HG03196 (cell line): Measurements from ENCODE around the gene RPS16.

Source experiments
- ATAC-seq: cut with Tn5 transposase; IDR thresholded peaks from one replicate; pipeline ENCODE4 v1.9.1; 2021; ENCODE audit not compliant: unreplicated experiment

The RPS16 gene

DNA sequence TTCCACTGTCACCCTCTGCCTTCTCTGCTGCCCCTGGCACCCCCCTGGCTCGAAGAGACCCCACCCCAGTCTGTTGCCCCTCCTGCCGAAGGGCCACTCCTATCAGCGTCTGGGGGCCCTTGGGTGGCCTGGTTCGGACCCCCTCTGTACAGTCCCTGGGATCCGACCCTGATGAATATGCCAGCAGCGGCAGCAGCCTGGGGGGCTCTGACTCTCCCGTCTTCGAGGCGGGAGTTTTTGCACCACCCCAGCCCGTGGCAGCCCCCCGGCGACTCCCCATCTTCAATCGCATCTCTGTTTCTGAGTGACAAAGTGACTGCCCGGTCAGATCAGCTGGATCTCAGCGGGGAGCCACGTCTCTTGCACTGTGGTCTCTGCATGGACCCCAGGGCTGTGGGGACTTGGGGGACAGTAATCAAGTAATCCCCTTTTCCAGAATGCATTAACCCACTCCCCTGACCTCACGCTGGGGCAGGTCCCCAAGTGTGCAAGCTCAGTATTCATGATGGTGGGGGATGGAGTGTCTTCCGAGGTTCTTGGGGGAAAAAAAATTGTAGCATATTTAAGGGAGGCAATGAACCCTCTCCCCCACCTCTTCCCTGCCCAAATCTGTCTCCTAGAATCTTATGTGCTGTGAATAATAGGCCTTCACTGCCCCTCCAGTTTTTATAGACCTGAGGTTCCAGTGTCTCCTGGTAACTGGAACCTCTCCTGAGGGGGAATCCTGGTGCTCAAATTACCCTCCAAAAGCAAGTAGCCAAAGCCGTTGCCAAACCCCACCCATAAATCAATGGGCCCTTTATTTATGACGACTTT lies 27.1 kb downstream of the RPS16 start:
- no peak for ATAC-seq

DNA sequence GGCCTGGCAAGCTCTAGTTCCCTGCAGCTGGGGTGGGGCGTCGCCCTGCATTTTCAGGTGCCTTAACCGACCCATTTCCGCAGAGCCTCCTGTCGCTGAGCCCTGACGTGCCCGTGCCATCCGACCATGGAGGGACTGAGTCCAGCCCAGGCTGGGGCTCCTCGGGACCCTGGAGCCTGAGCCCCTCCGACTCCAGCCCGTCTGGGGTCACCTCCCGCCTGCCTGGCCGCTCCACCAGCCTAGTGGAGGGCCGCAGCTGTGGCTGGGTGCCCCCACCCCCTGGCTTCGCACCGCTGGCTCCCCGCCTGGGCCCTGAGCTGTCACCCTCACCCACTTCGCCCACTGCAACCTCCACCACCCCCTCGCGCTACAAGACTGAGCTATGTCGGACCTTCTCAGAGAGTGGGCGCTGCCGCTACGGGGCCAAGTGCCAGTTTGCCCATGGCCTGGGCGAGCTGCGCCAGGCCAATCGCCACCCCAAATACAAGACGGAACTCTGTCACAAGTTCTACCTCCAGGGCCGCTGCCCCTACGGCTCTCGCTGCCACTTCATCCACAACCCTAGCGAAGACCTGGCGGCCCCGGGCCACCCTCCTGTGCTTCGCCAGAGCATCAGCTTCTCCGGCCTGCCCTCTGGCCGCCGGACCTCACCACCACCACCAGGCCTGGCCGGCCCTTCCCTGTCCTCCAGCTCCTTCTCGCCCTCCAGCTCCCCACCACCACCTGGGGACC lies 27.9 kb downstream of the RPS16 start:
- no peak for ATAC-seq

DNA sequence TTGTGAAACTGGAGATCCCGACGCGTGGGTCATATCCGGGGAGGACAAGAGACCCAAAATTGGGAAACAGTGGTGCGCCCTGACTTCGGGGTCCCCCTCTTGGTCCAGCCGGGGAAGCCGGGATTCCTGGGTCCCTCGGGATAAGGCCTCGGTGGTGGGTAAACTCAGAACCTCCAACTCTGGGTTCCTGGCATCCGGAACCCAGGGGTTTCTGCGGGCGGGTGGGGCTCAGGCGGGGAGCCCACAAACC lies 28.4 kb downstream of the RPS16 start:
- no peak for ATAC-seq

DNA sequence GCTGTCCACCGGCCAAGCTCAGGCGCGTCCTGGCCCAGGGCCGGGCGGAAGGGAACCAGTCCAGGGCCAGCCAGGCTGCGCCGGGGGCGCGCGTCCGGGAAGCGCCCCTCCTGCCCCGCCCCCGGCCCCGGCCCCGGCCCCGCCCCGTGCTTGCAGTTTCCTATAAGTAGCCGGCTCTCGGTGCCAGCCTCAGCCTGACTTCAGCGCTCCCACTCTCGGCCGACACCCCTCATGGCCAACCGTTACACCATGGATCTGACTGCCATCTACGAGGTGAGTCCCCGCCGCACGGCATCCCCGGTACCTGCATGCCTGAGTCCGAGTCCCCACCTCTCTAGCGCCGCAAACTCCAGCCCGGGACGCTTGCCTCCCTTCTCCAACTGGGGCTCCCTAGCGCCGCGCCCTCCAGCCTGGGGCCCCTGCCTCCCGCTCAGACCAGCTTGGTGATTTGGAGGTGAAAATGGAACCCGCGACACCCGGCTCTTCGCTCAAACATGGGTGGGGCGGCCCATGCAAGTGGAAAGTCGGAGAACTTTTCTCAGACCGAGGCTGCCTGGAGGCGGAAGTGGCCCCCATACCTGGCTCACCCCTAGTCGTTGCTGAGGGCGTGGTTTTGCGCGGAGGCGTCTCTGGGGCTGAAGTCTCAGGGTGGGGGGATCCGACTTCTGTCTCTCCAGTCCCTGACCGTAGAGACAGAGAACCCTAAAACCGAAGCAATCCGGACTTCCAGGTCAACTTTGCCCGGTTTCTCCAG lies 28.9 kb downstream of the RPS16 start, which contains the start of gene ZFP36:
Gene ZFP36, plus strand, starts transcription at position 192 of the 754 bp plus-strand sequence. Its CDS starts 58 bp downstream, at position 250.
- ATAC-seq = peak; percentile 20

DNA sequence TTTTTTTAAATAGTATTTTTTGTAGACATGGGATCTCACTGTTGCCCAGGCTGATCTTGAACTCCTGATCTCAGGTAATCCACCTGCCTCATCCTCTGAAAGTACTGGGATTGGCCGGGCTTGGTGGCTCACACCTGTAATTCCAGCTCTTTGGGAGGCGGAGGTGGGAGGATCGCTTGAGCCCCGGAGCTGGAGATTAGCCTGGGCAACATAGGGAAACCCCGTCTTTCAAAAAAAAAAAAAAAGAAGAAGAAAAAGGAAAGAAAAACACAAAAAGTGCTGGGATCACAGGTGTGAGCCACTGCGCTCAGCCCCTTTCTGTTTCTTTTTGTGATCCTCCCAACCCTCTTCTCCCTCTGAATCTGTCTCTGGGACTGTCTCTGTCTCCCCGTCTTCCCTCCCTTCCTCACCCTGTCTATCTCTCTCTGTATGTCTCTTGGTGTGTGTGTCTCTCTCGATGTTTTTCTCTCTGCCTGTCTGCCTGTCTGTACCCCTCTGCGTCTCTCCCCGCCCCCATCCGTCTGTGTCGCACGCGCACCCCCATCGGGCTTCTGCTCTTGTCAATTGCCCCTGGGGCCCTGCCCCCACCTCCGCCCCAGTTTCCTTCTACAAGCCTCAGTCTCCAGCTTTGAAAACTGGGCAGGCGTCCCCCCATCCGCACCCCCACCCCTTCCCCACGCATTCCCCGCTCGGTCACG lies 29.6 kb downstream of the RPS16 start:
- ATAC-seq = no peak

DNA sequence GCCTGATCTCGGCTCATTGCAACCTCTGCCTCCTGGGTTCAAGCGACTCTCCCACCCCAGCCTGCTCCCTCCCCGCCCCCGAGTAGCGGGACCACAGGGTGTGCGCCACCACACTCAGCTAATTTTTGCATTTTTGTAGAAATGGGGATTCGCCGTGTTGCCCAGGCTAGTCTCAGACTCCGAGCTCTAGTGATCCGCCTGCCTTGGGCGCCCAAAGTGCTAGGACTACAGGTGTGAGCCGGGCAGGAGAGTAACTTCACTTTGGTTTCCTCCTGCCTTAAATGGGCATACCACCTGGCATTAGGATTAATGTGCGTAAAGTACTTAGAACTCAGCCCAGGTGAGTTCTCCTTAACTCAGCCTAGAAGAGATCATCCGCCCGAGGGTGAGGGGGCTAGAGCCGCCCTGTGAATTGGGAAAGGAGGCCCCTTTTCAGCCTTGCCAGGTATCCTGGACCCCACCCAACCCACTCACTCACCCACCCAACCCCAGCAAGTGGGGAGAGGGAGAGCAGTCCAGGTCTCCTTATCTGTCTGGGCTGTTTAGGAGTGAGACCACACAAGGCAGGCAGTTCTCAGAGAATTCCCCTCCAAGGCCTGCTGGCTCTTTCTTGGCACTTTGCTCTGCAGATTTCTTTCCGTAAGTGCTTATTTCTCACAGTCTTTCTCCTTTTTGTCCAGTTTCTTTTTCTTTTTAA lies 30.3 kb downstream of the RPS16 start:
- ATAC-seq = no peak

DNA sequence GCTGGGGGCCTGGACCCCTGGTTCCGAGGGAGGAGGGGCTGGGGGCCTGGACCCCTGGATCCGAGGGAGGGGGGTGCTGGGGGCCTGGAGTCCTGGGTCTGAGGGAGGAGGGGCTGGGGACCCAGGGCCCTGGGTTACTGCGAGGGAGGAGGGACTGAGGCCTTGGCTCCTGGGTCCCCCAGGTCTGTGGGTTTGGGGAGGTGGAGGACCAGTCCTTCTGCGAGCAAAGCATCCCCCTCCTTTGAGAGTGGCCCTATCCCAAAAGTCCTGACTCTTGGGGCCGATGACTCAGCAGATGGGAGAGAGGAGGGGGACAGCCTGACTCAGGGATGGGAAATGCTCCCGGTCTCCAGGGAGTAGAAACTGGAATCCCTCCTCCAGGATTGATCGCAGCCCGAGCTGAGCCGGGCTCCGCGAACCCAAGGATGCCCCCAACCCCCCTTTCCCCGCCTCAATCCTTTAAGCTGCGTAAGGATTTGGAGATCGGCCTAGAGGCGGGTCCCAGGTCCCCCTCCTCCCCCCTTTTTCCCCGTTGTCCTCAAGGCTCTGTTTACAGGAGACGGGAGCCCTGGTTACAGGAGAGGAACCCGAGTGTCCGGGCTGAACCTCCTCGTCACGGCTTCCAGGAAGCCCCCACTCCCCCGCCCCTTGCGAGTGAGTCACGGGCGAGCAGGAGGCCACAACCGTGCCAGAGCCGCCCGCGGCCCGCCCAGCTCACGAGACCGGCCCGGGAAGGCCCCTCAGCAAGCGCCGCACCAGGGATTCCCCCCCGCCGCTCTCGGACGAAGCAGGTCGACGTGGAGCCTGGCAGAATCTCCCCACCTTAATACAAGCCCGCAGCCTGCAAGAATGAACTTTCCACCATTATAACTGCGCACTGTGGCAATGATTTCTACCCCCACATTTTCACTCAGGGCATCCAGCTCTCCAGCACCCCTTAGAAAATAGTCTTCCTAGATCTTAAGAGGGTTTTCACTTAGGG lies 32.1 kb downstream of the RPS16 start:
- ATAC-seq = peak; percentile 31

DNA sequence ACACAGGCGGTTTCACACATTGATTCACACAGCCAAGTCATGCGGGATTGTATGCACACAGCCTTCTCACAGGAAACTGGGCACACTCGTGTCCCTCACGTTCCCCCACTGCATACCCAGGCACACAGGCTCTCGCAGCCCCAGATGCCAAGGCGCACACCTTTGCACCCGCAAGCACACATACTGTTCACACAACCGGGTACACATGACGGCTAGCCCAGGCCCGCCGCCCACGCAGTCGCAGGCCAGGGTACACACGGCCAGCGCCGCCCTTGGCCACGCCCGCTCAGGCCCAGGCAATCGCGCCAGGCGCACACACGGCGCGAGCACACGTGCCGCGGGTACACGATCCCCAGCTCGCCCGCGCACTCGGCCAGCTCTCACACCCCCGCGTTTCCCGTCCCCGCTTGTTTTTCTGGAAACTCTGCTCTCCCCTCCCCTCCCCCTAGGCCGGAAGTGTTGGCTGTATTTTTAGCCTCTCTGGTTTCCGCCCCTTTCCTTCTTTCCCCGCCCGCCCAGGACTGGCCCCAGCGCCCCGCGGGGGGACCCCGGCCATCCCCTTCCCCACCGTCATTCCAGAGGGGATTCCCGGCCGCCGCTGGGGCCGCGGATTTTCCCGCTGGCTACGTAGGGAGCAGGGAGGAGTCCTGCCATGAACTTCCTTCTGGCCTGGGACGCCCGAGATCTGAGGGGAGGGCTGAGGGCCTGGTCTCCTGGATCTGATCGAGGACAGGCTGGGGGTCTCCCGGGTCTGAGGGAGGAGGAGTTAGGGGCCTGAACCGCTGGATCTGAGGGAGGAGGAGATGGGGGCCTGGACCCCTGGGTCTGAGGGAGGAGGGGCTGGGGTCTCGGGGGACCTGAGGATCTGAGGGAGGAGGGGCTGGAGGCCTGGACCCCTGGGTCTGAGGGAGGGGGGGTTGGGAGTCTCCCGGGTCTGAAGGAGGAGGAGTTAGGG lies 33.1 kb downstream of the RPS16 start:
- ATAC-seq = peak; percentile 21

DNA sequence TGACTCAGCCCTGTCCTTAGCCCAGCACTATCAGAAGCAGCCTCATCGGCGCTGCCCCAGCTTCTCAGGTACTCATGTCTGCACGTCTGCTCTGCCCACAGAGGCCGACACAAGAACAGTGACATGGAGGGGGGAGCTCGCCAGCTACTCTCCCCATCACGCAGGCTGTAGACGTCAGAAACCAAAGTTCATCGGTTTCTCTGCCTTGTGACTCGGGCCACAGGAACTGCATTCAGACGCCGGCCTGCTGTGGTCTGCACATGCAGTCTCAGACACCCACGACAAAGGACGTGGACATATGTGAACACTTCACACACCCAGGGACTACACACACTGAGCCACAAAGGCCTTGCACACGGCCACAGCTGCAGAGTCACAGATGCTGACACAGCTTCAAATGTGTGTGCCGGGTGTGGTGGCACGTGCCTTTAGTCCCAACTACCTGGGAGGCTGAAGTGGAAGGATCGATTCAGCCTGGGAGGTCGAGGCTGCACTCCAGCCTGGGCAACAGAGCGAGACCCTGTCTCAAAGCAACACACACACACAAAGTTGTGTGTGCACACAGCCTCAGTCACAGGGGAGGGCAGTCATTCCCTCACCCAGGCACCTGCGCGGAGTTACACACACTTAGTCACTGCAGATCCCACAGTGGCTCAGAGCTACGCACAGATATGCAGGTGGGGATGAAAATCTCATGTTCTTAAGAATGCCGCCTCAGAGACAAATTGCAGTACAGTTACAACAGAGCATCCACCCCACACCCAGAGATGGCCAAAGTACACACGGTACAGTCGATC lies 34.0 kb downstream of the RPS16 start:
- peak; percentile 23 for ATAC-seq

DNA sequence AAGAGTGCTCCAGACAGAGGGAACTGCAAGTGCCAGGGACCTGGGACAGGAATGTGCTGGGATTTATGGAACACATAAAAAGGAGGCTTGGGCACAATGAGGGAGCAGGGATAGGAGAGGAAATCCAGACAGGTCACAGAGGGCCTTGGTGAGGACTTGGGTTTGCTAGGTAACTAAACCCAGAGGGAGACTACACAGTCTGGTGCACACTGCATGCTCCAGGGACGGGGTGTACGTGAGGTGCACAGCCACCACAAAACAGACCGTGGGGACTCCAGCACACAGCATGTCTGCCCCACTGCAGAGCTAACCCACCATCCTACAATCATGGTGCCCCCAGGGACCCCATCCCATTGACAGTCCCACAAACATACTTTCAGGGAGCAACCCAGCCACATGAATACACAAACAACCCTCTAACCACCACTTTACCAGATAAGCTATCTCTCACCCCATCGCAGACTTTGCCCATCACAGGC lies 34.6 kb downstream of the RPS16 start:
- ATAC-seq = peak; percentile 6

DNA sequence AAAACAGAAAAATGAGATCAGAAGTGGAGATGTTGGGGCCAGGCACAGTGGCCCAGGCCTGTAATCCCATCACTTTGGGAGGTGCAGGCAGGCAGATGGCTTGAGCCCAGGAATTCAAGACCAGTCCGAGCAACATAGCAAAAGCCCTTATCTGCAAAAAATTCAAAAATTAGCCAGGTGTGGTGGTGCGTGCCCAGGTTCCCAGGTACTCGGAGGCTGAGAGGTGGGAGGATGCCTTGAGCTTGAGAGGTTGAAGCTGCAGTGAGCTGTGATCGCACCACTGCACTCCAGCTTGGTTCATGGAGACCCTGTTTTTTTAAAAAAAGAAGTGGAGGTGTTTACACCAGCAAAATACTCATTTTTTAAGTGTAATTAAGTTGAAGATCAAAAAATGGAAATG lies 35.7 kb downstream of the RPS16 start:
- ATAC-seq = no peak

DNA sequence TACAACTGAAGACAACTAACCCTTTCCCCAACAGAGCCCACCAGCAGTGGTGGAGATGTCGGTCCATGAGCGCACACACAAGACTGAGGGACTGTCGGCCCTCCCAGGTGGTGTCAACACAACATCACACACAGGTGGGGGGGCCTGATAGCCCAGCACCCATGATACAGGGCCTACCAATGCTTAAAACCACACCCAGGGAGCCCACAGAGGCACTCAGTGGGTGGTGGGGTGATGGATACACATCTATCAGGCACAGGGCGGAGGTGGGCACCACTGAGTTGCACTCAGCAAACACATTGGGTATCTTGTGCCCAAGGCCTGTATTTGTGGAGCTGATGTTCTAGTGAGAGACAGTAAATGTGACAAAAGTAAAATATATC lies 36.1 kb downstream of the RPS16 start:
- no peak for ATAC-seq

DNA sequence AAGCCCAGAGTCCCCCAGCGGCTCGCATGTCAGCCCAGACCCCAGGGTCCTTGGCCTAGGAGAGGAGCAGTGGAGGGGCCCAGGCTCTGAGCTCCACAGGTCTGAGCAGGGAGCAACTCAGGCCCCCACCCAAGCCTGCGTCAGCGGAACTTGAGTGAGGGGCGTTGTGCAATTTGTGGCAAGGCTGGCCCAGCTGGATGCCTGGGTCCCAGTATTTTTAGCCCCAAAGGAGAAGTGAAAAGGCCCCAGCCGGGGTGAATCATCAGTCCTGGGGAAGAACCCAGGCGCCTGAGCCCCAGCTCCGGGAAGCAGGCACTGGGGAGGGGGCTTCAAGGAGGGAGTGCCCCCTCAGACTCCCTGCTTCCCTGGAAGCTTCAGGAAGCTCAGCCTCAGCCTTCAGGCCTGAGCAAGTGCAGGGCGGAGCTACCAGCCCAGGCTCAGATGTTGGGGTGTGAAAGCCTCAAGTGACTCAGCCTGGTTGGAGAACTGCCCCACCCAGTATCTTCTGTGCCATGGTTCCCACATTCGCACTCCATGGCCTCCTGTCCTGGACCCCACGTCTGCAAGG lies 37.4 kb downstream of the RPS16 start:
- ATAC-seq = no peak

DNA sequence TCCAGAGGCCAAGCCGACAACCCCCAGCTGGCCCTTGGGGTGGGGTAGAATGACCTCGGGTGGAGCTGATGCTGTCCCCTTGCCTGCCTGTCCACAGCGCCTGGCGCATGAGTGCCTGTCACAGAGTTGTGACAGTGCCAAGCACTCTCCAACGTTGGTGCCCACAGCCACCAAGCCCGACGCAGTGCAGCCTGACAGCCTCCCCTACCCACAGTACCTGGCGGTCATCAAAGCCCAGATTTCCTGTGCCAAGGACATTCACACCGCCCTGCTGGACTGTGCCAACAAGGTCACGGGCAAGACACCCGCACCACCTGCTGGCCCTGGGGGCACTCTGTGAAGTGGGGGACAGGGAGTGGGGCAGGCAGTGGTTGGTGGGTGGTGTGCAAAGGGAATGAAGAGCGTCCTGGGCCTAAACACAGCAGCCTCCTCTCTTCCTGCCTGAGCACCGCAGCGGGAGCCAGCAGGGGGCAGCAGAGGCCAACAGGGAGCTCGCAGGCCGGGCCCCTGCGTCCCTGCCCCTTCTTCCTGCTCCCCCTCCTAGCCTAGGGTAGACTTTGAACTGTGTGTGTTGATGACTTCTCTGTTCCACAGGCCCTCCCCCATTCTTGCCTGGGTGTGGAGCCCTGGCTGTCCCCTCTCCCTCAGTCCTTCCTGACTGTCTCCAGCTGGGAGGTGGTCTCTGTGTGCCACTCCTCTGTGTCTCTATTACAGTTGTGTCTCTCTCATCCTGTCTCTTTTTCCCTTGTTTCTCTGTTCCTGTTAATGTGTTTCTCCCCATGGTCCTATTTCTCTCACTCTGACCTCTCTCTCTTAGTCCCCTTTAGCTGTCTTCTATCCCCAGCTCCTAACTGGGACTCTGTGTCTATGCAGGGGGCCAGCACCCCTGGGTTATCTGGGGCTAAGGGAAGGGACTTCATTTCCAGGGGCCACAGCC lies 38.1 kb downstream of the RPS16 start:
- ATAC-seq = peak; percentile 32

DNA sequence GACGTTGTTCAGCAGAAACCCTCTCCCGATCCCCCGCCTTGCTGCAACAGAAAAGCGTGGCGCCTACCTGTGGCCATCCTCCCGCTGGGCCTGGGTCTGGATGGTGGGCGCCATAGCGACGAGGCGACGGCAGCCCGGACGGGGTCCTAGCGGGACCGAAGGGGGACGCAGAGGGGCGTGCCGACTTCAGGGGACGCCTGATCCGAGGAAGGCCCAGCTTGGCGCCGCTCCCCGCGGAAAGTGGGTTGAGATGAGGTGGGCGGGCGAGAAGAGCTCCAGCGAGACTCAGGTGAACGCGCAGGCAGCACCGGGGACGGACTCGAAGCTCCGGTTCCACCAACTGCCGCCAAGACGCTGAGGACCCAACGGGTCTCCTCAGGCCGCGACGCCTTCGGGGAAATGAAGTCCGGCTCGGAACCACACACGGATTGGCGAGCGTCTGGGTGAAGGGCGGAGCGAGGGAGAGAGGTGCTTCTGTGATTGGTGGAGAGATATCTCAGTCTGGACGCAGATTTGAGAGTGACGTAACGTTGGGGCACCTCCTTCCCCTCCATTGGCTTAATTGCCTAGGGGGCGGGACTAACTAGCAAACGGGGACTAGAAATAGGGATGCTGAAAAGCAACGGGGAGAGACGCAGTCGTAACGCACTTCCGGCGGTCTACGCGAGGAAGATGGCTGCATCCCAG lies 44.9 kb downstream of the RPS16 start, which contains the start of the genes MED29 and PAF1:
Gene MED29, plus strand, starts transcription at position 628 of the 687 bp plus-strand sequence. Its CDS starts 45 bp downstream, at position 673.
Gene PAF1, minus strand, starts transcription at position 356 of the 687 bp plus-strand sequence. Its CDS starts 242 bp downstream, at position 114.
- ATAC-seq = peak; percentile 83
